Airway epithelial cell (primary cell): ENCODE results near the gene RTL9. TPM values are rescaled to one million over a fixed set of nuclear protein-coding genes. Genes with fewer than 3 reads are reported as not detected.

Experiments
- total RNA-seq: library from RNA; depleted of rRNA; stranded (reverse); fragments of >200 nt; gene quantifications from 2 replicates; pipeline ENCODE4 v1.2.3, GENCODE V29; 2015

Gene RTL9
- 0.09 and 0.42 TPM in 2 replicates for total RNA-seq

DNA sequence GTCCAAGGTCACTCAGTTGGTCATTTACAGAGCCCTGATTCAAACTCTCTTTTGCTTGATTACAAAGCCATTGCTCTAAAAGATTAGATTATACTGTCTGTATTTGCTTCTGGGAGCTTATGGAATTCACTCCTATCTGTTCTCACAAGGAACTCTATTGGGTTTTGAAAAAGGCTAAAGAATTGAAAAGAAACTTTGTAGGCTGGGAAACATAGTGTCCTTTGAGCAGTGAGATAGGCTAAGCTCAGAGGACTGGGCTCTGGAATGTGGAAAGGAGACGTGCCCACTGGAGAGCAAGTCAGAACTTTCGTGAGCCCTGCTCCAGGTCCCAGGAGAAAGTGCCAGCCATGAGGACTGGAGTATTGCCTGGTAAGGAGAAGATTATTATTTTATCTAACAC lies at the start of gene RTL9:
Gene RTL9, plus strand, starts transcription at position 301 of the 400 bp plus-strand sequence. CDS start 91,770 bp downstream, outside the sequence.

GRCh38 chrX:110317820-110318663 lies 40.6 kb upstream of the RTL9 start, which contains the start of gene AMMECR1:
TSS of gene AMMECR1 (minus strand) at chrX:110318085. CDS start at chrX:110318071, 14 bp downstream.

Other genes starting within 250 kb of the RTL9 start
- gene AMMECR1, start 40.8 kb upstream of the RTL9 start, total RNA-seq, result 17.1 and 21.7 TPM in 2 replicates